Stimulated activated CD4-positive, alpha-beta T cell treated with anti-CD3 and anti-CD28 coated beads, Interleukin-2, amount 100 ng/mL, for 48 hours (primary cell): ENCODE data around the gene TAF3.

Experiments used
- DNase-seq, 2 donors: peaks; one replicate each; pipeline ENCODE4 v3.0.0-alpha.2; 2020

Gene TAF3

DNA sequence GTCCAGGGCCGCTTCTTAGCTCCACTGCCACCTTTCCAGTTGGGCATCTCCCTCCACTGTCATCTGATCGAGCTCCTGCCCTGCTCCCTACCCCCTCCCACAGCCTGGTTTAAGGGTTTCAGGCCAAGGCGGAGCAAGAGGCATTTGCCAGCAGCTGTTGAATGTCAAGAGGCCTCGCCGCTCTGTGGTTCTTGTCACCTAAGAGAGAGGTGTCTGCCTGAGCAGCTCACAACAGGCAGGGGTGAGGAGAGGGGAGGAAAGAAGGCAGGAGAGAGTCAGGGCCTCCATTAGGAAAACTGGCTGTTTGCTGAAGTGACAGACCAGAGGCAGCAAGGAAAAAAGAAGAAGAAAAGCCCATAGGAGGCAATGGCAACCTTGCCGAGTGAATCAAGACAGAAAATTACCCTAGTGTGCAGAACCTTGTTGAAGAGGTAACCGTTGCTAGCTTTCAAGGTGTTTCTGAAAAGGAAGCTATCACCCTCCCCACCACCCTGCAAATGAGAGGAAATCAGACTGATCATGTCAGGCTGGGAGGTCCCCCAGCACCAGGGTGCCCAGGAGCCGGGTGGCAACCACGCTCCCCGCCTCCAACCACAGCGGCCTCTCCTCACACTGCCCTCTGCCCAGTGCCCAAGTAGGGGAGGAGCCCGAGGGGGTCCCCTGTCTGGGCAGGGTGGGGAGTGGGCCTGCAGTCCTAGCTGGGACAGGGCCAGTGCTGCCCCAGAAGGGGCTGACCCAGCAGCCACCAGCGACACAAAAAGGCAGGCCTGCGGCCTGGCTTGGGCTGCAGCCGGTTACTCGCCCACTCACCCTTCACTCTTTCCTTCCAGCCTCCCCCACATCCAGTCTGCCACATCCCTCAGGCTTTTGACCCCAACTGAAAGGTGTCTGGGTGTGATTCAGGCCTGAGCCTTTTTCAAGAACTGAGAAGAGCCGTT is 243.2 kb downstream of the TAF3 start:
- DNase-seq: no peak

DNA sequence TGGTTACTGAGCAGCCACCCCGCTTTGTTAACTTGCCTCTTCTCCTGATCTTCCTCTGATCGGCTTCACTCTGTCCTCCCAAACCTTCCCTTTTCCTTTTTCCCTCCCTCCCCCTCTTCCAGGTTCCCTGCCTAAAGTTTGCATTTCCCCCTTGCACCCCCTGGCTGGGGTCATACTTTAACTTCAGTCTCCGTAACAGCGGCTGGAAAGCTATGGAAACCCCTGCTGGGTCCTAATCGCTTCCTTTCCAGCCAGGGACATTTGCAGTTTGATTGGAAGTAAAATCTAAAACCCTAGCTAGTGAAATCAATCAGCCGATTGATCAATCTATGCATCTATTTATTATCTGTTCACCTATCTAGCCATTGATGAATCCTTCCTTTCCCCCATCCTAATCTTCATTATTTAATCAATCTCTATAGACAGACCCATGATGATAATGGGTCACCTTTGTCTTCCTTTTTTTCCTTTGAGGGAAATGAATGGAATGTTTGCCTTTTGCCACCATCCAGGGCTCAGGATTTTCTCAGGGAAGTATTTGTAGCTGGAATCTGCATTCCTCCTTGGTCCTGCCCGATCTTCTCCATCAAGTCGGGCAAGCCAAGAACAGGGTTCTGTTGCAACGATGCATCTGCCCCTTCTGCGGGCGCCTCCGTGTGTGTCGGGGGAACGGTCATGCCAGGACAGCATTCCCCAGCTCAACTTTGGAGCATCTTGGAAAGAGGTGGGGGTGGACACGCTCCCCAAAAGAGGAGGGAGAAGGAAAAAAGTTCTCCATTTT is 245.0 kb downstream of the TAF3 start:
- no peak for DNase-seq

DNA sequence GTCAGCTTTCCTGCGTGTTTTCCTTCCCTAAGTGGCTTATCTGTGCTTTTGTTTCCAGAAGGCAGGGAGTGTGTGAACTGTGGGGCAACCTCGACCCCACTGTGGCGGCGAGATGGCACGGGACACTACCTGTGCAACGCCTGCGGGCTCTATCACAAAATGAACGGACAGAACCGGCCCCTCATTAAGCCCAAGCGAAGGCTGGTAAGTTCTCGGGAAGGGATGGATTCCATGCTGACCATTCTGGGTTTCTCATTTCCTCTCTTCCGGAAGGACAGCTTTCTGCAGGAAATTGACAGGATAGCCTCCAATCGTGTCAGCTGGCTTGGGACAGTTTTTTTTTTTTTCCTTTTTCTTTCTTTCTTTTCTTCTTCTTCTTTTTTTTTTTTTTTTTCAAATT is 245.6 kb downstream of the TAF3 start:
- no peak for DNase-seq

DNA sequence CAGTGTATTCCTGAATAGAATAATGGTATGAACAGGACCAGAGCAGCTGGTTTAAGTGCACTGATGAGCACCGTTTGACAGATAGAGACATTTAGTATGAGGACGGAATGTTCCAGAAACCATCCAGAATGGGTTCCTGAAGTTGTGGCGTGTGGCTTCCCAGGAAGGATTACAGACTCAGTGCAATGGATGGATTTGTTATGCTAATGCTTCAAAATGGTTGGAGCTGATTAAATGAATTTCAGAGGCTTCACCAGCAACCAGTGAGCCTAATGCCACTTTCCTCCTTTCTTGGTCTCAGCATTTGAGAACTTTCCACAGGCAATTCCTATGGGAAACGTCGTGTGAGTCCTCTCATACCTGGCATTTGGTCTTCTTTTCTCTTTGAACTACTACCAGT is 246.1 kb downstream of the TAF3 start:
- DNase-seq: no peak

DNA sequence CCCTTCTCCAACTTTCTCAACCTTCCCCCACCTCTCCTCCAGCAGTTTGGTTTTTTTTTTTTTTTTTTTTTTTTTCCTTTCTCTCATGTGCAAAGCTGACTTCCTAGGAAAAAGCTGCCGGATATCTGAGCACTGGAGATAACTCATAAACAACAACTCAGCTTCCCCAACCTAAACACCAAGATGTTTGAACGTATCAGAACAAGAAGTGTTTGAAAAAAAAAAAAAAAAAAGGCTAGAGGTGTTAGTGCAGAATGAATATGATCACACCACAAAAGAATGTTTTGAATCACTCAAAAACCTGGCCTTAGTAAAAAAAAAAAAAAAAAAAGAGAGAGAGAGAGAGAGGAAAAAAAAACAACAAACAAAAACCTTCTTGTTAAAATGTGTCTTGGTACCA is 247.3 kb downstream of the TAF3 start:
- DNase-seq: no peak

DNA sequence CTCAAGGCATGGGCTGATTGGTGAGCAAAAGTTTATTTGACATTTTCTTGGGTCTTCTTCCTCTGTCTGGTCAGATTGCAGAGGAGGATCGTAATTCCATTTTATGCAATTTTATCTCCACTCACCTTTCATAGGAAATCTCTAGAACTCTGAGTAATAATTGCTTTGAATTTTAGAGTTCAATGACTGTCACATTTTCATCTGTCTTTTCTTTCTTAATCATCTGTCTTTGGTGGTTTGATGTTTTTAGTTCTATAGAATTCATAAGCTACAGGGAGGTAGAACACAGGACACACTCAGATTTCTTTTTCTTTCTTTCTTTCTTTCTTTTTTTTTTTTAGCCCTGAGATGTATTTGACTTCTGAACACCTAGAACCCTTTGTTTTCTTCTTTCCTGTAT is 247.8 kb downstream of the TAF3 start:
- DNase-seq: no peak
